ENCODE data around the gene MUC21.
"Not testable (repeated sequence)": the region's sequence is repeated elsewhere in the genome, so short reads cannot be mapped to it uniquely, and the experiment has no call there.

Gene MUC21

DNA sequence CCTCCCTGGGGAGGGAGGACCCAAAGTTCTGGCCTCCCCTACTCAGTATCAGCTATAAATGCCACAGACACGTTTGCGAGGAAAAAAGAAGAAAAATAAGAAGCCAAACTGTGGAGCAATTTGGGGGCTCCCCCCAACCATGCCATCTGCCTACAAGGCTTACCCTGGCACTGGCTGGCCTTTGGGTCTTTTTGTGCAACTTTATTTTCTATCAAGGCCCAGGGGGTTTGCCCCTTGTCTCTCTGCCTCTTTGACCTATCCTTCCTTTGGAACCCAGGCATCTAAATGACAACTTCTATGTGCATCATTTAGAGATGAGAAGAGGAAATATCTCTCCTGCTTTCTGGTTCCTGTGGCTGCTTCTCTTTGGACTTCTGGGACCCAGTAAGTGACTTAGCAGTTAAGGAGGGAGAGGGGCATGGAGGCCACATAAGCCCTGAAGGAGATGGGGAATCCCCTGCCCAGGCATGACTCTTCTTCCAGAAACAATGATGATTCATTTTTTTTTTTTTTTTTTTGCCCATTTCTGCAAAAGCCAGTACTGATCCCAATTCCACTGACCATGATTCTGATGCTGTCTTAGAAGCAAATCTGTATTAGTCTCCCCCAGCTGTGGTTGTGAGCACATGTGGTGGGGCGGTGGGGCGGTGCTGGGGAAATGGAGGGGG, 27.0 kb downstream of the MUC21 start, which contains the start of gene MUC22:
MUC22 (plus strand) TSS at position 82 of the 668 bp plus-strand sequence; CDS start at position 315, 233 bp downstream.
- DNase-seq = no peak

DNA sequence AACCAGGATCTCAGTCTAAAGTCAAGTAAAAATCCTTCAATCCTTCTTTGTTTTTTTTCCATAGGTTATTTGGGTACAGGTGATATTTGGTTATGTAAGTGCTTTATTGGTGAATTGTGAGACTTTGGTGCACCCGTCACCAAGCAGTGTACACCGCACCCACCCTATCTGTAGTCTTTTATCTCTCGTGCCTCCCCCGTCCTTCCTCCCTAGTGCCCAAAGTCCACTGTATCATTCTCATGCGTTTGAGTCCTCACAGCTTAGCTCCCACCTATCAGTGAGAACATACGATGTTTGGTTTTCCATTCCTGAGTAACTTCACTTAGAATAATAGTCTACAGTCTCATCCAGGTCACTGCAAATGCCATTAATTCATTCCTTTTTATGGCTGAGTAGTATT, 27.6 kb downstream of the MUC21 start:
- no peak for DNase-seq

DNA sequence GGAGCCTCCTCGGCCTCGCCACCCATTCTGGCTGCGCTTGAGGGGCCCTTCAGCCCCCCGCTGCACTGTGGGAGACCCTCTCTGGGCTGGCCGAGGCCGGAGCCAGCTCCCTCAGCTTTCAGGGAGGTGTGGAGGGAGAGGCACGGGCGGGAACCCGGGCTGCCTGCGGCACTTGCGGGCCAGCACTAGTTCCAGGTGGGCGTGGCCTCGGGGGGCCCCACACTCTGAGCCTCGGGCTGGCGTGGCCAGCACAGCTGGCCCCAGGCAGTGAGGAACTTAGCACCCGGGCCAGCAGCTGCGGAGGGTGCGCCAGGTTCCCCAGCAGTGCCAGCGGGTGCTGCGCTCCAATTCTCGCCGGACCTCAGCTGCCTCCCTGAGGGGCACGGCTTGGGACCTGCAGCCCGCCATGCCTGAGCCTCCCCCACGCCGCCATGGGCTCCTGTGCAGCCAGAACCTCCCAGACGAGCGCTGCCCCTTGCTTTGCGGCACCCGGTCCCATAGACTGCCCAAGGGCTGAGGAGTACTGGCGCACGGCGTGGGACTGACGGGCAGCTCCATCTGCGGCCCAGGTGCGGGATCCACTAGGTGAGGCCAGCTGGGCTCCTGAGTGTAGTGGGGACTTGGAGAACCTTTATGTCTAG, 33.3 kb downstream of the MUC21 start:
- no peak for DNase-seq

DNA sequence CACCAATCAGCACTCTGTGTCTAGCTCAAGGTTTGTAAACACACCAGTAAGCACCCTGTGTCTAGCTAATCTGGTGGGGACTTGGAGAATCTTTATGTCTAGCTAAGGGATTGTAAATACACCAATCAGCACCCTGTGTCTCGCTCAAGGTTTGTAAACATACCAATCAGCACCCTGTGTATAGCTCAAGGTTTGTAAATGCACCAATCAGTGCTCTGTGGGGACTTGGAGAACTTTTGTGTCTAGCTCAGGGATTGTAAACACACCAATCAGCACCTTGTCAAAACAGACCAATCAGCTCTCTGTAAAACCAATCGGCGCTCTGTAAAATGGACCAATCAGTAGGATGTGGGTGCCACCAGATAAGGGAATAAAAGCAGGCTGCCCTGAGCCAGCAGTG, 33.9 kb downstream of the MUC21 start:
- not testable (repeated sequence) for DNase-seq

DNA sequence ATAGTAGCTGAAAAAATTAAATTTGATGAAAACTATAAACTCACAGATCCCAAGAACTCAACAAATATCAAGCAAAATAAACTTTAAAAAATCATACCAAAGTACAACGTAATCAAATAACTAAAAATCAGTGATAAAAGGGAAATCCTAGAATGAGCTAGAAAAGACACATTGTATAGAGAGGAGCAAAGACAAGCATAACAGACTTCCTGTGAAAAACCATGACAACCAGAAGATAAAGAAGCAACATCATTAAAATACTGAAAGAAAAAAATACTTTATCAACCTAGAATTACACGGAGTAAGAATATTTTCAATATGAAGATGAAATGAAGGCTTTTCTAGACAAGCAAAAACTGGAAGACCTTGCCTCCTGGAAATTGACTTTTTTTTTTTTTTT, 36.5 kb downstream of the MUC21 start:
- no peak for DNase-seq

DNA sequence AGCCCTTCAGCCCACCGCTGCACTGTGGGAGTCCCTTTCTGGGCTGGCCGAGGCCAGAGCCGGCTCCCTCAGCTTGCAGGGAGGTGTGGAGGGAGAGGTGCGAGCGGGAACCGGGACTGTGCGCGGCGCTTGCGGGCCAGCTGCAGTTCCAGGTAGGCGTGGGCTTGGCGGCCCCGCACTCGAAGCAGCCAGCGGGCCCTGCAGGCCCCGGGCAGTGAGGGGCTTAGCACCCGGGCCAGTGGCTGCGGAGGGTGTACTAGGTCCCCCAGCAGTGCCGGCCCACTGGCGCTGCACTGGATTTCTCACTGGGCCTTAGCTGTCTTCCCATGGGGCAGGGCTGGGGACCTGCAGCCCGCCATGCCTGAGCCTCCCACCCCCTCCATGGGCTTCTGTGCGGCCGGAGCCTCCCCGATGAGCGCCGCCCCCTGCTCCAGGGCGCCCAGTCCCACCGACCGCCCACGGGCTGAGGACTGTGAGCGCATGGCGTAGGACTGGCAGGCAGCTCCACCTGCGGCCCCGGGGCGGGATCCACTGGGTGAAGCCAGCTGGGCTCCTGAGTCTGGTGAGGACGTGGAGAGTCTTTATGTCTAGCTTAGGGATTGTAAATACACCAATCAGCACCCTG, 37.2 kb downstream of the MUC21 start:
- DNase-seq = not testable (repeated sequence)

DNA sequence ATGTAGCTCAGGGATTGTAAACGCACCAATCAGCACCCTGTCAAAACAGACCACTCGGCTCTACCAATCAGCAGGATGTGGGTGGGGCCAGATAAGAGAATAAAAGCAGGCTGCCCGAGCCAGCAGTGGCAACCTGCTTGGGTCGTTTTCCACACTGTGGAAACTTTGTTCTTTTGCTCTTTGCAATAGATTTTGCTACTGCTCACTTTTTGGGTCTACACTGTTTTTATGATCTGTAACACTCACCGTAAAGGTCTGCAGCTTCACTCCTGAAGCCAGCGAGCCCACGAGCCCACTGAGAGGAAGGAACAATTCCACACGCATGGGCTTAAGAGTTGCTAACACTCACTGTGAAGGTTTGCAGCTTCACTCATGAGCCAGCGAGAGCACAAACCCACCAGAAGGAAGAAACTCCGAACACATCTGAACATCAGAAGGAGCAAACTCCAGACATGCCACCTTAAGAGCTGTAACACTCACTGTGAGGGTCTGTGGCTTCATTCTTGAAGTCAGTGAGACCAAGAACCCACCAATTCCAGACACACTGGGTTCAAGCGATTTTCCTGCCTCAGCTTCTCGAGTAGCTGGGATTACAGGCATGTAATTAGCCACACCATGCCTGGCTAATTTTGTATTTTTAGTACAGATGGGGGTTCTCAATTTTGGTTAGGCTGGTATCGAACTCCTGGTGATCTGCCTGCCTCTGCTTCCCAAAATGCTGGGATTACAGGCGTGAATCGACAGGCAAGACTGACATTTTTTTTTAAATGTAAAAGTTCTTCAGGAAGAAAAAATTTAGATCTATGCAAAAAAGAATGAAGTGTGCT, 38.4 kb downstream of the MUC21 start:
- not testable (repeated sequence) for DNase-seq

DNA sequence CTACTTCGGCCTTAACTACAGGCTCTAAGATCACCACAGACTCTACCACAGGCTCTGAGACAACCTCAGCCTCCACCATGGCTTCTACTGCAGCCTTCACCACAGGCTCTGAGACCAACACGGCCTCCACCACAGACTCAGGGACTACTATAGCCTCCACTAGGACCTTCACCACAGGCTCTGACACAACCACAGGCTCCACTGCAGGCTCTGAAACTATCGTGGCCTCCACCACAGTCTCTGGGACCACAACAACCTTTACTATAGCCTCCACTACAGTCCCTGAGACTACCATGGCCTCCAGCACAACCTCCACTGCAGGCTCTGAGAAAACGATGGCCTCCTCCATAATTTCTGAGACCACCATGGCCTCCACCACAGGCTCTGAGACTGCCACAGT, 42.1 kb downstream of the MUC21 start:
- DNase-seq = no peak

DNA sequence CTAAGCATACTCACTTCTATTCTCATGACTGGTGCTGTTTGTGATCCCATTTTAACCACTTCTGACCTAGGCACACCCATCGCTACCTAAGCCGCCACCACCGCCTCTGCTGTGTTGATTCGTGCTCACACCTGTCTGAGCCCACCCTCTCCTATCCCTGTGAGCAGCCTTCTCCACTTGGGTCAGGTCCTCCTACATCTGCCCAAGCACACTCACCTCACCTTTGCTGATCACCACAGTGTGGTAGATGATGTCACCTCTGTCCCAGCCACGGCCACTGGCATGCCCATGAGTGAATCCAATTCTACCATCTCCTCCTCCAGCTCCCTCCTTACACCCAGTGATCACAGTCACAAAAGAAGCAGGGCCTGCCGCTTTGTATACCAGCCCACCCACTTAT, 47.6 kb downstream of the MUC21 start:
- DNase-seq = no peak

DNA sequence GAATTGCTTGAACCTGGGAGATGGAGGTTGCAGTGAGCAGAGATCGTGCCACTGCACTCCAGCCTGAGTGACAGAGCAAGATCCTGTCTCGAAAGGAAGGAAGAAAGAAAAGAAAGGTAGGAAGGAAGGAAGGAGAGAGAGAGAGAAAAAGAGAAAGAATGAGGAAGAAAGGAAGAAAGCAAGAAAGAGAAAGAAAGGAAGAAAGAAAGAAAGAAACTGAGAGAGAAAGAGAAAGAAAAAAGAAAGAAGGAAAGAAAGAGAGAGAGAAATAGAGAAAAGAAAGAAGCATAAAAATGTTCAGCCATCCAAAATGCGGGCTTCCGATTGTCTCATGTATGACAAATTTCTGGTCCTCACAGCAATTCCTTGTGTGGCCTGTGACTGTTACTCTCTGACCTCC, 49.6 kb downstream of the MUC21 start:
- DNase-seq = no peak

DNA sequence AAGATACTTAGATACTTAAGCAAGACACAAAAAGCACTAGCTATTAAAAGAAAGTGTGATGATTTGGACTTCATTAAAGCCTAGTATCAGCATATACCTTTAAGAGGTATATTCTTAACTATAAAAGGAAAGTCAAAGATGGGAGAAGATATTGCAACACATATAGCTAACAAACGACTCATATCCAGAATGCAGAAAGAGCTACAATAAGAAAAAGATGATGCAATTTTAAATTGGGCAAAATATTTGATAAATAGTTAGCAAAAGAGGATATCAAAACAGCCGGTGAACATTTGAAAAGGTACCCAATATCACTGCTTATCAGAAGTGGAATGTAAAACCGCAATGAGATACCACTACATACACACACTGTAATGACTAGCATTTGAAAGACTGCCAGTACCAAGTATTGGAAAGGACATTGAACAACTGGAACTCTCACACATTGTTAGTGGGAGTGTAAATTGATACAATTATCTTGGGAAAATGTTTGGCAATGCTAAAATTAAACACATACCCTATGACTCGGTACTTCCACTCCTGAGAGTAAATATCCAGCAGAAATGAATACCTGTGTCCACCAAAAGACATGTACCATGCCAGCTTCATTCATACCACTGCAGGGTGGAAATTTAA, 52.5 kb downstream of the MUC21 start:
- no peak for DNase-seq

DNA sequence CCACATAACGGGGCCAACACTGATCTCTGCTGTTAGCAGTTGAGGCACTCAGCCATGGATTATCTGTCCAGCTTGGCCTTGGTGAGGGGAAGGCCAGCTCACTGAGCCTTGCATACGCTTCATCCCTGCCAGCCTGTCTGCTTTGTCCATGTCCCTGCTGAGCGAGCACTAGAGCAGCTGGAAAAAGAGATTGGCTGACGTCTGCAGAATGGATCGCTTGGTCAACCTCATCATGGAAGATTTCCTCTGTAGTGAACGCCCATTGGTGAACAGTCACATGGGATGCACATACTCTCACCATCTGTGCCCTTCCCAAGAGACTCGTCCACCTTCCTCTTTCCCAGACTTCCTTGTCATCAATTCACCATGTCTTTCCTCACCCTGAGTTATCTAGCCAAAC, 53.7 kb downstream of the MUC21 start:
- no peak for DNase-seq

DNA sequence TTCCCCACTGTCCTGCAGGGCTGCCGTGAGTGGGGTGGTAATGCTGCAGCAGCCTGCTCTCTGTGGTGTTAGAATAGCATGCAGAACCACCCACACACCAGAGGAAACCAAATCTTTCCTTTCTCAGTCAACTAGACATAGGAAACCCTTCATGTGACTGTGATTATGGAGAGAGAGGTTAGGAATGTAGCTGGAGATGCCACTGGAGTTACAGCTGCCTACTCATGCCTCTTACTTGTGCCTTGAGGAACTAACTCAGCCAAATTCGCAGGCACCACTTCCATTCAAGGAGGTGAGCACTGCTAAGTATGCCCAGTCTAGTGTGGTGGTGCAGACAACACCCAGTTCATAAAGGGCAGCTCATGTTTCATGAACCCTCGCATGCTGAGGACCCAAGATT, 54.2 kb downstream of the MUC21 start:
- no peak for DNase-seq

DNA sequence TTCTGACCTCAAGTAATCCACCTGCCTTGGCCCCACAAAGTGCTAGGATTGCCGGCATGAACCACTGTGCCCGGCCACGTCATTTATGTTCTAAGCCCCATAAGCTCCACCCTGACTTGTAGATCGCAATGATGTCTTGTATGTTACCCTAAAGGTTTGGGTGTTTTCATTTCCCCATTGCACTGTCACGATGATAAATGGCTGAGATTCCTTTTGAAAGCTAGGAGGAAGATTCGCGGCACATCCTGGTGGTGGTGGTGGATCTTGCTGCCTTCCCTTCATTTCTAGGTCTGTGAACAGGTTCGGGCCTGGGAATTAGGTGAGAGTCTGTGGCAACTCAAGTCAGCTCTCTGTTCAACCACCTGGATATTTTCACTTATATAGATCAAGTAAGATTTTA, 55.0 kb downstream of the MUC21 start:
- no peak for DNase-seq
